OCI-LY1 (cell line): Measurements from ENCODE around the gene EIF1B.

Experiments
- CTCF ChIP-seq: fragments of 200-600 bp; sonication (generic), shearing (Covaris generic); IDR thresholded peaks from 2 replicates; pipeline ENCODE4 v1.5.1; 2017; ENCODE audit warnings: mild to moderate bottlenecking, antibody characterized with exemption, low read length, moderate library complexity, mixed read lengths
- EZH2 ChIP-seq: fragments of 200-600 bp; sonication (generic), shearing (Covaris generic); IDR thresholded peaks from 2 replicates; pipeline ENCODE4 v1.8.0; 2017; ENCODE audit warnings: borderline replicate concordance, mixed run types, mild to moderate bottlenecking, antibody characterized with exemption, low read length, moderate library complexity, mixed read lengths

GRCh38 chr3:40339871-40340270 lies 30.4 kb downstream of the EIF1B start:
- TF ChIP-seq EZH2 (no peak), CTCF (no peak)
